ENCODE data around the gene SNAPC2.
A peak's percentile ranks its signal among the peaks of the same experiment; 100 is the strongest.
"Not testable (repeated sequence)": the region's sequence is repeated elsewhere in the genome, so short reads cannot be mapped to it uniquely, and the experiment has no call there.

The SNAPC2 gene

DNA sequence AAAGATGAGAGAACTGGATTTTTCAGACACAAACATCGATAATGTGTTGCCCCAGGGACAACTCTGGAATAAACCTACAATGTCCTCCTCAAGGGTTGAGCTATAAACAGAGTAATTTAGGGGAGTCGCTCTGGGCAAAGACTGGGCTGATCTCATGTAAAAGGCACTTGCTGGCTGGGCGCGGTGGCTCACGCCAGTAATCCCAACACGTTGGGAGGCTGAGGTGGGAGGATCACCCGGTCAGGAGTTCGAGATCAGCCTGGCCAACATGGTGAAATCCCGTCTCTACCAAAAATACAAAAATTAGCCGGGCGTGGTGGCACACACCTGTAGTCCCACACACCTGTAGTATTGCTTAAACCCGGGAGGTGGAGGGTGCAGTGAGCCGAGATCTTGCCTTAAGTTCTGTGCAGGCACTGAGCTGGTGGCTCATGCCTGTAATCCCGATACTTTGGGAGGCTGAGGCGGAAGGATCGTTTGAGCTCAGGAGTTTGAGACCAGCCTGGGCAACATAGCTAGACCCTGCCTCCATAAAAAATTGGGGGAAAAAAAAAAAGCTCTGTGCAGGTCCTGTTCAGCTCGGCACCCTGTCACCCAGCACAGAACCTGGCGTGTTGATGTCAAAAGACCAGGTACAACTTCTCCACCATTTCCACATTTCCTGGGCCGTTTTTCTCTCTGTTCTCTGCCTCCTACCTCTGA is 21.9 kb downstream of the SNAPC2 start:
- DNase-seq, result no peak

DNA sequence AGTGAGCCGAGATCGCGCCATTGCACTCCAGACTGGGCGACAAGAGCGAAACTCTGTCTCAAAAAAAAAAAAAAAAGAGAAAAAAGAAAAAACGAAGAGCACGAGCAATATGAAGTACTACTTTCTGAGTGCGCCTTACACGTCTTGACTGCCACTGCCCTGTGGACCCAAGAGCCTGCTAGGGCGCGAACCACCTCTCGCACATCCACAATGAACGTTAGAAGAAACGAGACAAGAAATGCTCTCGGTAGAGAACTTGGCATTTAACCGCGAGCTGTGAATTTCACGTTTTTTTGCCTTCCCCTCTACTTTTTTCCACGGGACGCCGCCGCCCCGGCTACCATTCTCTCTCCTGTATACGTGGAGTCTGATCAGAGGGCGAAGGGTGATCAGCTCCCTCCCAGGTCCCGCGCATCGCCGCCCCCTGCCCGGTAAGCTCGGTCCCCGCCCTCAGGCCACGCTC is 22.9 kb downstream of the SNAPC2 start:
- no peak for DNase-seq

DNA sequence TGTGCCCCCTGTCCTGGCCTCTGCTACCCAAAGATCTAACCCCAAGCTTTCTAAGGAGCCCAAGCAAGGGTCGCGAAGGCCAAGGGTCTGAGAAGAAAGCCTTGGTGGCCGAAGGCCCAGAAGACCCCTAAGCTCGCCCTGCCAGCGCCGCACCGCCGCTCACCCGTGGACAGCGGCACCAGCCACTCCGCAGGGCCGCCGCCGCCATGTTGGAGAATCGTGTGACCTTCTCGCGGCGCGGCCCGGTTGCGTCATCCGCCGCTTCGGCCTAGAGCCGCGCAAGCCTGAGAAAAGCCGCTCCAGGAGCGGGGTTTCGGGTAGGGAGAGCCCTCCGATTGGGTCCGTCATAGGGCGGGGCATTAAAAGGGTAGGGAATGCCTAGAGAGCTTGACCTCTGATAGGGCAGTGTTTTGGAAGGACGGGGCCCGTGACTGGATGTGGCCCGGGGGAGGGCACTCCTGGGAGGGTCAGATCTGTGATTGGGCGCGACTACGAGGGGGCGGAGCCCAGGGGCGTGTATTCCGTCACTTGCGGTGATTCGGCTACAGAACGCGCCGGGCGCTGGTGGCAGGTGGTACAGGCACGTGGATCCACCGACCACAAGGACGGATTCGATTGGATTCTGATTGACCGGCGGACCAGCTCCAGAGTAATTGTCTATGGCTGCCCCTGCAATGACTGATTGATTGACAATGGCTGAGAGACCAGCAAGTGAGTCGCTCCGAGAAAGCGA is 23.5 kb downstream of the SNAPC2 start, which contains the start of gene TIMM44:
TIMM44 (minus strand) TSS at position 223 of the 733 bp plus-strand sequence; CDS start at position 208, 15 bp downstream.
- DNase-seq, result peak; percentile 100

DNA sequence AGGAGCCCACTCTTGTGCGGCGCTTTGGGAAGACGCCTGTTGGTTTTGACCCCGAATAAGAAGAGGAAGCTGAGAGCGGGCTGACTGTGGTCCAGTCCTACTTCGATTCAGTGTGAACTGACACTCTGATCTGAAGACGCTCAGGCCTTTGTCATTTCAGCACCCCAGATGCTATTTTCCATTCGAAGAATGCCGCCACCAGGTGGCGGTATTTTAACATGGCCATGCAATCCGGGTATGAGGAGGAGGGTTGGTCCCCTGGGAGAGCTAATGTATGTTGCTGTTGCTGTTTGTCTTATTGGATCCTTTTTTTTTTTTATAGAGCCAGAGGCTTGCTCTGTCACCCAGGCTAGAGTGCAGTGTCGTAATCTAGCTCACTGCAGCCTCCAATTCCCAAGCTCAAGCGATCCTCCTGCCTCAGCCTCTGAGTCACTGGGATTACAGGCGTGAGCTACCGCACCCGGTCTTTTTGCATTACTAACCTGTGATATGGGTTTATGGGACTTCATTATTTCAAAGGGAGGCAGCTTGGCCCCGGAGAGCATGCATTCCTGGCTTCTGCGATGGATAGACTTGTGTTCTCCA is 24.1 kb downstream of the SNAPC2 start:
- DNase-seq, result peak; percentile 91

DNA sequence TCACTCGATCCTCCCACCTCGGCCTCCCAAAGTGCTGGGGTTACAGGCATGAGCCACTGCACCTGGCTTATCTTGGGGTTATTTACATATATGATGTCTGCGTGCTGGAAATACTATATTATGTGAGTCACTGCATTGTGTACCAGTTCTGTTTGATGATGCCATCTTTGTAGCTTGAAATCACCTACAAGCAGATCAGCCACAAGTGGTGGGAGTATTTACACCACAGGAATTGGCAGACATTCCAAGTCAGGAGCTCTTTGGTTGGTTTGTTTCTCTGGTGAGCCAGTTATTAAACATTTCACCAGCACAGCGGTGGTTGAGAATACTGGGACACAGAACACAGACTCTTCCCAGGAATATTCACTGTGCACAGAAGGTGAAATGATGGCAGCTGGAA is 27.8 kb downstream of the SNAPC2 start:
- no peak for DNase-seq

DNA sequence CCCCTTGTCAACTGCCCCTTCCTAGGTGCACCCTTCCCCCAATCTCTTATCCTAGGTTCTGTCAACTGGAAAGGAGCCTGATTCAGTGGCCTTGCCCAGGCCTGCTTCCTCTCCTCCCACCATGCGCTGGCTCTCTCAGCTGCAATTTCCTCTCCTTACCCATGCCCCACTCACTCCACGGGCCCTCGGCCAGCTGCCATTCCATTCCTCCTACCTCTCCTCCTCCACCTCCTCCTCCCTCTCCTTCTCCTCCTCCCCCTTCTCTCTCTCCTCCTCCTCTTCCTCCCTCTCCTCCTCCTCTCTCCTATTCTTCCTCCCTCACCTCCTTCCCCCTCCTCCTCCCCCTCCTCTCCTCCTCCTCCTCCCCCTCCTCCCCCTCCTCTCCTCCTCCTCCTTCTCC is 32.9 kb downstream of the SNAPC2 start:
- DNase-seq, result no peak

DNA sequence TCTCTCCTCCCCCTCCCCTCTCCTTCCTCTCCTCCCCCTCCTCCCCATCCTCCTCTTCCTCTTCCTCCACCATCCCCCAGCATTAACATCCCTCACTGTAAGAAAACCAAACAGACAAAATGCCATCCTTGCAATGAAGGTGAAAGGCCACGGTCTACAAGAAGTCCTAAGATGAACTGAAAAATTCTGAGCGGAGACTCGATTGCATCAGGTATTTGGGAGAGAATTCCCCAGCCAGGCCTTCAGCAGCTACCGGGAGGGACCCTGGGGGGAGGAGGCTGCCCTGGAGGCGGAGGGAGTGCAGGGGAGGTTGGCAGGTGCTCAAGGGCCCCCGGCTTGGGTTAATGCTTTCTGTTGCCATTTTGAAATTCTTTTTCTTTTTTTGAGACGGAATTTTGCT is 33.4 kb downstream of the SNAPC2 start:
- no peak for DNase-seq

DNA sequence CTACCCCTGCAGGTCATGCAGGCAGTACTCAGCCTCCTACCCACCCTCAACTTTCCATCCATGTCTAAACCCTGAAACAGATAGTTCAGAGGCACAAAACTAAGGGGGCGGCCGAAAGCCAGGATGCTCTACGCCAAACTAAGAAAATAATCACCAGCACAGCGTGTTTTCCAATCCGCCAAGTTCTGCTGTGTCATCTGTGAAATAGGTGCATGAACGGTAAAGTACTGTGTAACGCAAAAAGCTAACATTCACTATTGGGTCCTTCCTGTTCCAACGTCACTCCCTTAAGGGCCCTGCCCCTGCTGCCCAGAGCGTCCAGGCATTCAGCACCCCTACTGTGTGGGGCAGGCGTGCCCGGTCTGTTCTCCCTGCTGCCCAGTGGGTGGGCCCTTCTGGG is 35.6 kb downstream of the SNAPC2 start:
- no peak for DNase-seq

DNA sequence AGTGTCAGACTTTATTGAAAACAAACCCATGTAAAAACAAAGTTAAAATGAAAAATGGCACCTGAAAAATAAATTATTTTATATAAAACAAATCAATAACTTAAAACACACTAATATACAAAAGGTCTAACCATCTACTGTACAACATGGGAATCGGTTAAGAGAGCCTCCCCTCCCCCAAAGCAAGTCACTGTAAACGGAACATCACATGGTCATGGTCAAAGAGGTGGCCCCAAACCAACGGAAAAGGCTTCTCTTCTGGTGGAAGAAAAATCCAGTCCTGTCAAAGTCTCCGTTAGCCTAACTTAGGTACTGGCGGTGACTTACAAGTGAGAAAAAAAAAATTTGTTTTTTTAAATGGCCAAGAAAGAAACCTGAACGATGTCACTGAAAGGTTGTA is 39.1 kb downstream of the SNAPC2 start:
- no peak for DNase-seq

DNA sequence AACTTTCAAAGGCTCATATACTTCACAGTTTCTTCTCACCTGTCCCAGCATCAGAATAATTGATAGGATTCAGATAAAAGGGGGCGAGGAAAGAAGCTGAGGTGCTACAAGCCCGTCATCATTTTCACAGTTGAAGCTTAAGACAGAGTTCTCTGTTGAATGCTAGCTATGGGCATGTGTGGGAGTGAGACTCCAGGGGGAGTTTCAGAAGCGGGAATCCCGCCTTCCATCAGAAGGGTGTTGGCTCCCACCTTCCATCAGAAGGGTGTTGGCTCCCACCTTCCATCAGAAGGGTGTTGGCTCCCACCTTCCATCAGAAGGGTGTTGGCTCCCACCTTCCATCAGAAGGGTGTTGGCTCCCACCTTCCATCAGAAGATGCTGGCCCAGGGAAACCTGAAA is 40.9 kb downstream of the SNAPC2 start:
- not testable (repeated sequence) for DNase-seq

DNA sequence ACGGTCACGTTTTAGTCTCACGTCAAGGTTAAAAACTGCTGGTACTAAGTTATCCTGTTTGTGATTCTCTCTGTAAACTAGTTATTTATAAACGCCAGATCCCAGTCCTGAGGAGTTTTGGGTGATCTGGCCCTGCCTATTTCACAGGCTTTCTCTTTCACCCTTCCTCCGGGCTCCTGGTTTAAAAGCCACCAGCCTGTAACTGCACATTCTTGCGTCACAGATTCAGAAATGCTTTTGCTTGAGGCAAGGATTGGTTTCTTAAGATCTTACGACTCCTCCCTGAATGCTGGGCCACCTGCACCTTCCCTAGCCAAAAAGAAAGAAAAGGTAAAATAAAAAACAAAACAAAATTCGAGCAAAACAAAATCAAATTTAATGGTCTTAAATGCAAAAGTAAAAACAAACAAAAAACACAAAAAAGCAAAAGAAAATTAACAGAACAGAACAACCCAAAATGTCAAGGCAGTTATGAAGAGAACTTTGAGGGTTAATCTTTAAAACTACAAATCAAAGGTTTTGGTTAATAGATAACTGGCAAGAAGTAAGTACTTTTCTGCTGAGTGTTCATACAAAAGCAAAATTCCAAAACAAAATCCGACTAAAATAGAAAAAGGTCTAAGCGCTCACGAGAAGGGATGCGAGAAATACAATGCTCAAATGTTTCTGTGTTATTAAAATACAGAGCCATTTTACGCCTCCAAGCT is 41.9 kb downstream of the SNAPC2 start:
- DNase-seq, result no peak

DNA sequence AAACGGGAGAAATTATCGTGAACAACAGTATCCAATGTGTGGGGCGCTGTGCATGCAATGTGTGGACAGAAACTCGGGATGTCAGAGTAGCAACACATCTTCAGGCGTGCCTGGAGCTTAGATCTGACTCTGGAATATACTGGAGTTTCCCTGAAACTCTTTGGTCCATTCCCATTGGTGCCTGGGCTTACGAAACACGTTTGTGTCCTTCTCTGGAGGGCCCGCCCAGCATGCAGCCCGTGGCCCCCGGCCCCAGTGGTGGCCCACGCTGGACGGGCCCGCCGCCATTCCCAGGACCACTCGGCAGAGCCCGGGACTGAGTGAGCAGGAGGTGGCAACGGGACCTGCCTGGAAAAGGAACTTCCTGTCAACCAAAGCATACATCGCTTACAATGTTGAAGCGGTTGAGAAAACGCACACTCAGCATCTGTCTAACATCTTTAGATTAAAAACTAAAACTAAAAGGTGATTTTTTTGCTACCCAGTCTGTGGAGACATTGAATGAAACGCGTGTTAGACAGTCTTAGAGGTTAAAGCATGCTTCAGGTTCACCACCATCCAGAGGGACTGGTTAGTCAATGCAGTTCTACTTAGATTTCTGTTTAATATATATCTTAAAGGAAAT is 42.6 kb downstream of the SNAPC2 start:
- no peak for DNase-seq

DNA sequence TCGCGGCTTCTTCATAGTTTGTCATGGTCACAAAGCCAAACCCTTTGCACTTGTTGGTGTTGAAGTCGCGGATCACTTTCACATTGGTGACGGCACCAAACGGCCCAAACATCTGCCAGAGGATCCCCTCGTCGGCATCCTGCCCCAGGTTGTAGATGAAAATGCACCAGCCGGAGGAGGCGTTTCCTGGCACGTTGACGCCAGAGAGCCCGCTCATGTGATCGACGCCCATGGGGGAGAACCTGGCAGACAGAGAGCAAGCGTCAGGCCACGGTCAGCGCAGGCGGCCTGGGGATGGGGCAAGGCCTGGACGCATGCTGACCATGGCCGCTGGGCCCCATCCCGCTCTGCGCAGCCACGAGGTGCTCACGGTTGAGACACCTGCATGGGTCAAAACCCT is 43.4 kb downstream of the SNAPC2 start:
- no peak for DNase-seq

DNA sequence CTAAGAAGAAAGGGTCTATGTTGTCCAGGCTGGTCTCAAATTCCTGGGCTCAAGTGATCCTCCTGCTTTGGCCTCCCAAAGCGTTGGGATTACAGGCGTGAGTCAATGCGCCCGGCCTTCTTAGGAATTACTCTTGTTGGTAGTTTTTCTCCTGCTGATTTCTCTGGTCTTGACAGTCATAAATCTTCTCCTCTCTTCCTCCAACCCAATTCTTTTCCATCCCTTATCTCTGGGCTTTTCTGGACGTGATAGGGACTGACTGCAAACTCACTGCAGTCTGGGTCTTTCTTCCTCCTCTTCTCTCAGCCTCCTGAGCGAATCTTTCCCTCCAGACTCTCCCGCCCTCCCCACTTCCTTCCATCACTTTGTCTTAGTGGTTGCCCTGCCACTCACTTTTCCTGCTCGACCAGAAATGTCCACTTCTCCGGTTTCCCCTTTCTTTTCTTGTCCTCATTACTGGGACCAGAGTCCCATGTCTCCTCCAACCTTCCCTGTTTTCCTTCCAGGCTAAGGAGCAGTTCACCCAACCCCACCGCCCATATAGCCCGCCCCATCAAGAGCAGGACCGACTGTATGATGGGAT is 45.2 kb downstream of the SNAPC2 start:
- DNase-seq, result no peak

DNA sequence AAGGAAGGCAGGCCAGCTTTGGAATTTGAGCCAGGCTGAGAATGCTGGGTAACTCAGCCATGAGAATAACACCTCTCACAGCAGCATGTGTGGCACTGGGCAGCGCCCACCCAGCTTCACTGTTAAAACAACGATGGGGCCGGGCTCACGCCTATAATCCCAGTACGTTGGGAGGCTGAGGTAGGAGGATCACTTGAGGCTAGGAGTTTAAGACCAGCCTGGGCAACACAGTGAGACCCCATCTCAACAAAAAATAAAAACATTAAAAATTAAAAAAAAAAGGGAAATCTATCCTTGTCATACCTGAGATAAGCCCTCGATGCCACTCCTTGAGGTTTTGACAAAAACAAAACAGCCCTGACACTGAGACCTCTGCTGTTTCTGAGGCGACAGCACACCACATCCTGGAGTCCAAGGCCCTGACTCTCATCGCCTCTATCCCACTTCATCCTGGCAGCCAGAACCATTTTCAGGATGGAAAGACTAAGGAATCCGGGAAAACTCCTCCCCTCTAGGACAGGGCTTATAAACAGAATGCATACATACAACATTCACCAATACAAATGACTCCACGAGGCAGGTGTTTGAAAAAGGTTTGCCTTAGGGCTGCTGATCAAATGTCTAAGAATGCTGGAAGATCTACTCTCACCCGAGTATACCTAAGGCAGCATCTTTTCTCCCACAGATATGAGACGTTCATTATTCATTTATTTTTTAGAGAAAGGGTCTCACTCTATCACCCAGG is 46.0 kb downstream of the SNAPC2 start:
- no peak for DNase-seq

DNA sequence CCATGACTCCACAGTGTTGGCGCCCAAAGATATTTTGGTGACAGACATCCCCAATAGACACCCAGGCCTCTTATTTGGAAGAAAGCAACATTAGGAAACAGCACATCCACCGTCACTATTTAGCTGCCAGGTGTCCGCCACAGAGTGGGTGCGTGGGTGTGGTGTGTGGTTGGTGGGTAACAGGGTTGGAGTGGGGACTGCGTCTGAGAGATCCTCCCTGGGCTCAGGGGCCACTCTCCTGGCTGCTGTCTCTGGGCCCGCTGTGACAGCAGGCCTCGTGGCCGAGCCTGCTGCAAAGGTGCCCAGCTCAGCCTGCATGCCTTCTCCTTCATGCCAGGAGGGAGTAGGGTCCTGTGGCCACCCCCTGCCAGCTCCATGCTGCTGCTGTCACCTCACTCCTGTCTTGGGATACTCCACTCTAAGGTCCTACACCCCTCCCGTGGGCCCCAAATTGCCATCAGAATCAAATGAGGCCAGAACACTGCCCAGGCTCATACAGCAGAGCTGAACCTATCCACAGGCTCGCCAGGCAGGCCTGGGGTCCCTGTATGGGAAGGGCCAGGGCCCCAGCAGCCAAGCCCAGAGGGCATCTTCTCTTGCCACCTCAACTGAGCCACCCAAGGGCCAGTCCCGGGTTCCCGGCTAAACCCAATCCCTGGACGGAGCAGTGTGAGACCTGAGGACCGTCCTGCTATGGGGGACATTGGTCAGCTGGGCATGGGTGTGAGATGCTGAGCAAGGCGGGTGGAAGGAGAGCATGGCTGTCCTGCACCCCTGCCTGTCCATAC is 48.1 kb downstream of the SNAPC2 start:
- DNase-seq, result no peak

DNA sequence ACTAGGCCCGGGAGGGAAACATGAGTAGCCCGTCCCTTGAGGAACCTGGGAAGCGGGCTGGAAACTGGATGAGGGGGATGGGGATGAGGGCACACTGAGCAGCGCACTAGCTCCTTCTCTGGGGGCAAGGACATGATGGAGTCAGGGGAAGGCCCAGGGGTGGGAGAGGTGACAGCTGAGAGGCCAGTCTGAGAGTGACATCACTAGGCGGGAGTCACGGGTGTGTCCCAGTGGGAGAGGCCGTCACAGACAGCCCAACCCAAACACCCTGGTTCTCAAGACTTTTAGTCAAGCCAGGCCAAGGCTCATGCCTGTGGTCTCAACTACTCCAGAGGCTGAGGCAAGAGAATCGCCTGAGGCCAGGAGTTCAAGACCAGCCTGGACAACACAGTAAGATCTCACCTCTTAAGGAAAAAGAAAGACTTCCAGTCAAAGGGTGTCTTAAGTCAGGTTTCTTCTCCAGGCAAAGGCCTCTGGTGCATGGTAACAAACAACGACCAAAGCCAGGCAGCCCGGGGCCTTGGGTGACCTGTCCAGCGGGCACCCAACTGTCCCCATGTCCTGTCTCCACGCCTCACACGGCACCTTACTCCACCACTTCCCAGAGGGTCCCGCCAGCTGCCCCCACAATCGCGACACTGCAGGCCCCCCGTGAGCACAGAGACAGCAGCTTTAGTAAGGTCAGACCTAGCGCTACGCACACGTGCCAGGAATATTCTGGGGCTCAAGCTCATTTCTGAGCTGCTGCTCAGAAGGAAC is 48.8 kb downstream of the SNAPC2 start:
- DNase-seq, result no peak

DNA sequence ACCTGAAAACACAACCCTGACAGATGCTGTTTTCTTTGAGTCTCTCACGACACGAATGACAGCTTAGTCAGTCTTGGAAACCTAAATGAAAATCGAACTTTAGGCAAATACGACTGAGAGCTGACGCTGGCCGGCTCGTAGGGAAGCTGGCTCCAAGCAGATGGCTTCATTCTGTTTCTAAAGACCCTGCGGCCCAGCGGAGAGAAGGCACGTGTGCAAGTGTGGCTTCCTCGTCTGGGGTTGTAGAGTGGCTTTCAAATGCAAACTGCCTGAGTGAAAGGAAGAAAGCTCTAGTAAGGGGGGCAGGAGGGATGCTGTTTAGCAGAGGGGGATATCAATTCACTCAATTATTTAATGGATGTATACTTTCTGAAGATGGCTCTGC is 49.4 kb downstream of the SNAPC2 start:
- DNase-seq, result no peak

DNA sequence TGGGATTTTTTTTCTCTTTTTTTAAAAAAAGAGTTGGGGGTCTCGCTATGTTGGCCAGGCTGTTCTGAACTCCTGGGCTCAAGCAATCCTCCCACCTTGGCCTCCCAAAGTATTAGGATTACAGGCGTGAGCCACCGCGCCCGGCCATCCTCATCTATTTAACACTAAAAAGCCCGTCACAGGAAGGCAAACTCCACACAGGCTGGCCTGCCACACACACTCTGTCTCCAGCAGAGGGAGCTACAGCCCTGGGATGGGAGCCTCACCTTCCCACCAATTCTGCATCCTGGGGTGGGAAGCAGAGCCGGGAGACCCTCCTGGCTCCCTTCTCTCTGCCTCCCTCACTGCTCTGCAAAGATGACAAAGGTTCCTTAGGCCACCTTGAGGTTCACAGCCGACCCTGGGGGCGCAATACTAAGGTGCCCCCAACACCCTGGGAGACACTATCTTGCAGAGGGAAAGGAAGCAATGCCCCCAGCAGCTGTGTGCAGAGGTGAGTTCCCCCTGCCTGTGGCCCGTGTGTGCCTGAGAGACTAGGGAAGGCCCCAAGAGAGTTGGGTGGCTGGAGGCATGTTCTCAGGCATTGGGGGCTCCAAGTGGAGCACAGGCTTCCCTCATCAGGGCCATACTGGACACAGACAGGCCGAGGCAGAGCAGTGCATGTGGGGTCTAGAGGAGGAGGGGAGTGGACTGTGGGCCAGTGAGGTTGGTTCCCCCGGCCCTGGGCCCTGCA is 50.7 kb downstream of the SNAPC2 start:
- DNase-seq, result no peak
